Left cardiac atrium (tissue), 4 donors: Measurements from ENCODE around the gene FAM131A. TPM values are rescaled to one million over a fixed set of nuclear protein-coding genes. Genes with fewer than 3 reads are reported as not detected.

ENCODE experiments used
- ATAC-seq, 2 donors: fragments of 200-7000 bp; cut with Tn5 transposase; one replicate each; pipeline ENCODE4 v1.9.1; 2020; ENCODE audit warnings: mild to moderate bottlenecking in 2 of 2, moderate library complexity in 2 of 2
- DNase-seq: peaks from one replicate; pipeline ENCODE4 v3.0.0-alpha.2; 2020
- intact Hi-C, 2 donors: fragments of 100-400 bp; cut with DNase I; formaldehyde crosslinking; loops; one replicate each; pipeline versions ENCODE4 v1.14.1 to v1.15.1; 2022 to 2023
- total RNA-seq, 2 donors: library from RNA; stranded (reverse); fragmentation: NEBNext Ultra II Directional; extraction: Animal tissue kit (Norgen Biotek cat#: 25700); gene quantifications; one replicate each; pipeline ENCODE4 v1.2.1, GENCODE V29; 2021
- donor health status: DM: no; HTN: yes; CAD: no.
- donor health status: DM: no; HTN: yes; CAD: no; lungs with severe emphysema.
- donor health status: DM: yes; HTN: yes; CAD: no.
- donor health status: Dilated cardiomyopathy.

The FAM131A gene
- total RNA-seq, 2 donors from 2014 or later = 21.0 to 31.1 TPM

DNA sequence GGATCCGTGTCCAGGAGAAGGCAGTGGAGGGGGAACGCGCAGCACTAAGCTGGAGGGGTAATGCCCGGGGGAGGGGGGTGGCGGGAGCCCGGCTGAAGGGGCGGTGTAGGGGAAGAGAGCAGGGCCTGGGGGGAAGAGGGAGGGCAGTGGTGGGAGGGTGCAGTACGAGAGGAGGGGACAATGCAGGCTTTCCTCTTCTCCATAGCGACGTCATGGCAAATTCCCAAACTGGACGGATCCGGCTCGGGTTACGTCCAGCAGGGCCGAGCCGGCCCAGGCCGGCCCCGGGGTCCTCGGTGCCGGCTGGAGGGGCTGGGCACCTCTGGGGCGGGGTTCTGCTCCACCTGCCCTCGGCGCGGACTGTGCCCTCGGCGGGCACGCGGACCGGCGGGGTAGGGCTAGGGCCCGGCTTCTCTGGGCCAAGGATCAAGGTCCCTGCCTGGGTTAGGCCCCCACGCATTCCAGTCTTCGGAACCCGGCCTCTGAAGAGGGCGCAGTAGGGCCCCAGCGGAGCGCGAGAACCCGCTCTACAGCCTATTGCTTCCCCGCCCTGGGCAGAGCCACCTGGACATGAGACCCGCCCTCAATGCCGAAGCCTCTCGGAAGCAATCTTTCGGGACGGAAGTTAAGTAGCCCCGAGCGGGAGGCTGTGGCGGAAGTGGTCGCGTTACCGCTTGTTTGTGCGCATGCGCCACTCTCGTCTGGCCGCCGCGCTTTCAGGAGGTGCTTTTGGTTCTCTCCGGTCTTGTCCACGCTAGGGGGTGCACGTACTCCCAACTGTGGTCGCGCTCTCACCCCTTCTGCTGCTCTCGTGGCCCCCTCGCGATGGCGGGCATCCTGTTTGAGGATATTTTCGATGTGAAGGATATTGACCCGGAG, 25.5 kb downstream of the FAM131A start:
- intact Hi-C loops = no loop called here
- DNase-seq (peak; percentile 97), ATAC-seq (peak; percentile 73 to 86)

GRCh38 chr3:184366619-184367289, 29.4 kb downstream of the FAM131A start:
- intact Hi-C loops = no loop called here
- ATAC-seq = no peak
- no peak for DNase-seq

GRCh38 chr3:184368116-184368515, 30.7 kb downstream of the FAM131A start:
- intact Hi-C loops = no loop called here
- no peak for DNase-seq
- no peak for ATAC-seq

DNA sequence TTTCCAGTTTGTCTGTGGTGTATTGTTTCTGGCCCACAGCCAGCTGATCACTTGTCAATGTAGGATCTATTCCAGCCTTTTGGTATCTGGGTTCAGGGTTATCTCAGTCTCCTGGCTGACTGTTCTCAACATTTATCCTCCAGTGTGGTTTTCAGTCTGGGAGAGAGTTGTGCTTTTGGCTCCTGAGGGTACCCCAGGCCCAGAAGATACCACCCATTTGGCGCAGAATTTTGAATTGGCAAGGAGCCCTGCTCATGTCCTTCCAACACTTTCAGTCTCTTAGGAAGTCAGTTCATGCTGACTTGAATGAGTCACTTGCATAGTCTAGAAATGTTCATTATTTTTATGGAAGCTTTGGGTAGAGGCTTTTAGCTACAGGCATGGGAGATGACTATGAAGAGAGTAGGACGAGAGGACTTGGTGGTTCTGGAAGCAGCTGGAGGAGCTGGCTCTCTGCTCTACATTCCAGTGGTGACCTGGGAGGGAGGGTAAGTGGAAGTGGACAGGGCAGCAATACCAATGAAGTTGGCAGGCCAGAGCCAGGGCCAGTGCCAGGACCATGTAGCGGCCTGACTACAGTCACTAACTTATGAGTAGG, 31.3 kb downstream of the FAM131A start:
- intact Hi-C loops = no loop called here
- DNase-seq (peak; percentile 56), ATAC-seq (peak; percentile 61 to 63)

- intact Hi-C loops = loop anchor here (1.0 to 10.0 kb wide), 5 partner anchors 142 to 403 kb away; no protein-coding TSS in a partner anchor
- ATAC-seq (peak; percentile 84 to 89), DNase-seq (peak; percentile 81)
These were observed 34.2 kb downstream of the FAM131A start for GRCh38 chr3:184371570-184372018.

DNA sequence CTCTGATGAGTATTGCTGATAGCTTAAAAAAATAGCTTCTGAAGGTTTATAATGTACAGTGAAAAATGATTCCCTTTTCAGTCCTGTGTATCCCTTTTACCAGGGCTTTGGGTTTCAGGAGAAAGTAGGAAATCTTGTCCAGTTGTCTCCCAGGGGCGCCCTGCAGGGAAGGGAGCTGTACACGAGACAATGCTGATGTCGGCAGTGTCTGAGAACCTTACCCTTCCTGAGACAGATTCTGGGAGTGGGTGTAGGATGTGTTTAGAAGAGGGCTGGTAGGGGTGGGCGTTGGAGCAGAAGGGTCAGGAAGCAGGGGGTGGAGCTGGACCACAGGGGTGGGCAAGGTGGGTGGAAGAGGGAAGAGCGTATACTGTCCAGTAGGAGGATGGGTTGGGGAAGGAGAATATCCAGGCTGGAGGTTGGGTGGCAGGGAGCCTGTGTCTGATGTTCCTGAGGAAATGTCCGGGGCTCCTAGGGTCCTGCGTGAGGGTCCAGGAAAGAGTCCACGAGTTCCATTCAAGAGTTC, 35.0 kb downstream of the FAM131A start:
- intact Hi-C loops = loop anchor here (2.0 to 10.0 kb wide), 4 partner anchors 142 to 402 kb away; no protein-coding TSS in a partner anchor
- no peak for ATAC-seq
- no peak for DNase-seq

GRCh38 chr3:184372911-184373310, 35.5 kb downstream of the FAM131A start:
- intact Hi-C loops = loop anchor here (2.0 to 10.0 kb wide), 4 partner anchors 142 to 402 kb away; no protein-coding TSS in a partner anchor
- DNase-seq = no peak
- no peak for ATAC-seq

GRCh38 chr3:184373422-184373821, 36.0 kb downstream of the FAM131A start:
- ATAC-seq (peak in 1 of 2 donors; percentile 50), DNase-seq (no peak)
- intact Hi-C loops = loop anchor here (2.0 to 10.0 kb wide), 4 partner anchors 141 to 401 kb away; no protein-coding TSS in a partner anchor

GRCh38 chr3:184375747-184376461, 38.5 kb downstream of the FAM131A start:
- DNase-seq (no peak), ATAC-seq (no peak)
- intact Hi-C loops = loop anchor here (10.0 kb wide), 3 partner anchors 139 to 399 kb away; no protein-coding TSS in a partner anchor

GRCh38 chr3:184377374-184377773, 40.0 kb downstream of the FAM131A start:
- intact Hi-C loops = loop anchor here (10.0 kb wide), 3 partner anchors 137 to 397 kb away; no protein-coding TSS in a partner anchor
- ATAC-seq (no peak), DNase-seq (no peak)

DNA sequence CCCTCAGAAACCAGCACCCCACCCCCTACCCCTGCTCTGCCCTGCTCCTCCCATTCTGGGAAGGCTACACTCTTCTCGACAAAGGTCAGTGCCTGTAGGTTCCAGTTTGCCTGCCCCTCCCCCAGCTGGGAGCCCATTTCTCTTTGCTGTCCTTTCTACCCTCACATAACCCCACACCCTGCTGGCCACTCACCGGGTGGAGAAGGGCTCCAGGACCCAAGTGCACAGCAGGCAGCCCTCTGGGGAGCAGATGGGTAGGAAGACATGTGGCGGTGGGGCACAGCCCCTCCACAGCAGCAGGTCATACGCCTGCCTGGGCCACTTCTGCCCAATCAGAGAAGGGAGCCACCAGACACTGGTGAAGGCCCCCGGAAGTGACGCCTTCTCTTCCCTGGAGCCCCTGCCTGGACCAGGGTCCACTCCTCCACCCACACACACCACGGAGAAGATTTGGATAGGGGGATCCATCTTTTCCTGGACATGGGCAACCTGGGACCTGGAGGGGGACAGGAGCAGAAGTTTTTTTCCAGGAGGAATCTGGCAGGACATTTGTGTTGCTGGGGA, 40.6 kb downstream of the FAM131A start, which contains the start of gene THPO:
Gene THPO, minus strand, starts transcription at position 326 of the 564 bp plus-strand sequence. CDS start 1,948 bp downstream, outside the sequence.
- no peak for DNase-seq
- no peak for ATAC-seq
- intact Hi-C loops = loop anchor here (10.0 kb wide), 3 partner anchors 137 to 397 kb away; no protein-coding TSS in a partner anchor

GRCh38 chr3:184378651-184379357, 41.4 kb downstream of the FAM131A start:
- intact Hi-C loops = loop anchor here (10.0 kb wide), 3 partner anchors 136 to 396 kb away; no protein-coding TSS in a partner anchor
- ATAC-seq (no peak), DNase-seq (no peak)

DNA sequence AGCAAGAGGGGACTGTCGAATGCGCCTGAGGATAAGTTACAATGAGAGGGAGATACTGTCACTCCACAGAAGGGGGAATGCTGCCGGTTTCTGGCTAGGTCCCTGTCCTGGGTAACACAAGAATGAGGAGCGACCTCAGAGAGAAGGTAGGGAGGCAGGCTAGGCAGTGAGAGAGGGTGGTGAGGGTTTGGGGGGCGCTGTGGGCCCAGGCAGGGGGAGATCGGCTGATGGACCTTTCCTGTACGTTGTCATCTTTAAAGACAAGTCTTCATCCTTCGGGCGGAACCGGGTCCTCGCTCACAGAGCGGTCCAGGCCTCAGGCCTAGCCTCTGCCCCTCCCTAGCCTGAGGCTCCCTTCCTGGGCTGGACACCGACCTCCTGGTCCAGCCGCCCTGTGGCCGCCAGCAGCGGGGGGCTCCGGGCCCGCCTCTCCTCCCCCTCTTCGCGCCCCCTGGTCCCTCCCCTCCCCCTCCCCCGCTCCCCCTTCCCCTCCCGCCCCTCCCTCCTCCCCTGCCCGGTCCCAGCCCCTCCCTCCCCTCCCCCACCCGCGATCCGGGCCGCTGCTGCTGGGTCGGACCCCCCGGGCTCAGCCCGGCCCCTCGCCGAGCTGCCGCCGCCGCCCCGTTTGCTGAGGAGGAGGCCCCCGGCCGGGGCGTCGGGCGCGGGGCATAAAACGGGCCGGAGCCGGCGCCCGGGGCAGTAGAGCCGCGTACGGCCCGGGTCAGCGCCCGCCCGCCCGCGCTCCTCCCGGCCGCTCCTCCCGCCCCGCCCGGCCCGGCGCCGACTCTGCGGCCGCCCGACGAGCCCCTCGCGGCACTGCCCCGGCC, 42.2 kb downstream of the FAM131A start, which contains the start of gene CHRD:
Gene CHRD, plus strand, starts transcription at position 697 of the 827 bp plus-strand sequence. CDS start 265 bp downstream, outside the sequence.
- DNase-seq (no peak), ATAC-seq (peak; percentile 39 to 55)
- intact Hi-C loops = loop anchor here (10.0 kb wide), 4 partner anchors 135 to 405 kb away; no protein-coding TSS in a partner anchor

DNA sequence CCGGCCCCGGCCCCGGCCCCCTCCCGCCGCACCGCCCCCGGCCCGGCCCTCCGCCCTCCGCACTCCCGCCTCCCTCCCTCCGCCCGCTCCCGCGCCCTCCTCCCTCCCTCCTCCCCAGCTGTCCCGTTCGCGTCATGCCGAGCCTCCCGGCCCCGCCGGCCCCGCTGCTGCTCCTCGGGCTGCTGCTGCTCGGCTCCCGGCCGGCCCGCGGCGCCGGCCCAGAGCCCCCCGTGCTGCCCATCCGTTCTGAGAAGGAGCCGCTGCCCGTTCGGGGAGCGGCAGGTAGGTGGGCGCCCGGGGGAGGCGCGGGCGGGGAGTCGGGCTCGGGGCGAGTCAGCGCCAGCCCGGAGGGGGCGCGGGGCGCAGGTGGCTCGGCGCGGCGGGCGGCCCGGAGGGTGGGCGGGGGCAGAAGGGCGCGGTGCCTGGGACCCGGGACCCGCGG, 42.8 kb downstream of the FAM131A start:
- DNase-seq = peak; percentile 75
- intact Hi-C loops = loop anchor here in 1 of 2 donors (10.0 kb wide), 1 partner anchor 405 kb away; no protein-coding TSS in a partner anchor
- peak; percentile 45 to 51 for ATAC-seq

GRCh38 chr3:184380627-184381260, 43.3 kb downstream of the FAM131A start:
- peak in 1 of 2 donors; percentile 3 for ATAC-seq
- no peak for DNase-seq
- intact Hi-C loops = loop anchor here in 1 of 2 donors (10.0 kb wide), 1 partner anchor 404 kb away; no protein-coding TSS in a partner anchor
